ENCODE measurements around the gene PSEN2. TPM values are rescaled to one million over a fixed set of nuclear protein-coding genes. Genes with fewer than 3 reads are reported as not detected.

Gene PSEN2
- total and polyA plus RNA-seq, 9 of the 15 experiments (the other 6 are each of a cell fraction or from before 2014, with no cell fraction given): 2.3 to 21.5 (median 13.7) TPM

GRCh38 chr1:226939438-226940028 is 69.1 kb downstream of the PSEN2 start (continued):
- TF ChIP-seq ZNF121 (CRISPR knock-in tag; conservative IDR thresholded peaks at IDR 0.05): peak; percentile 54; the same call in 1 of the 2 replicates
- TF ChIP-seq ZBED1 (IDR thresholded peaks at IDR 0.05): peak; percentile 54; the same call in 1 of the 2 replicates
- TF ChIP-seq, protein P1, sequence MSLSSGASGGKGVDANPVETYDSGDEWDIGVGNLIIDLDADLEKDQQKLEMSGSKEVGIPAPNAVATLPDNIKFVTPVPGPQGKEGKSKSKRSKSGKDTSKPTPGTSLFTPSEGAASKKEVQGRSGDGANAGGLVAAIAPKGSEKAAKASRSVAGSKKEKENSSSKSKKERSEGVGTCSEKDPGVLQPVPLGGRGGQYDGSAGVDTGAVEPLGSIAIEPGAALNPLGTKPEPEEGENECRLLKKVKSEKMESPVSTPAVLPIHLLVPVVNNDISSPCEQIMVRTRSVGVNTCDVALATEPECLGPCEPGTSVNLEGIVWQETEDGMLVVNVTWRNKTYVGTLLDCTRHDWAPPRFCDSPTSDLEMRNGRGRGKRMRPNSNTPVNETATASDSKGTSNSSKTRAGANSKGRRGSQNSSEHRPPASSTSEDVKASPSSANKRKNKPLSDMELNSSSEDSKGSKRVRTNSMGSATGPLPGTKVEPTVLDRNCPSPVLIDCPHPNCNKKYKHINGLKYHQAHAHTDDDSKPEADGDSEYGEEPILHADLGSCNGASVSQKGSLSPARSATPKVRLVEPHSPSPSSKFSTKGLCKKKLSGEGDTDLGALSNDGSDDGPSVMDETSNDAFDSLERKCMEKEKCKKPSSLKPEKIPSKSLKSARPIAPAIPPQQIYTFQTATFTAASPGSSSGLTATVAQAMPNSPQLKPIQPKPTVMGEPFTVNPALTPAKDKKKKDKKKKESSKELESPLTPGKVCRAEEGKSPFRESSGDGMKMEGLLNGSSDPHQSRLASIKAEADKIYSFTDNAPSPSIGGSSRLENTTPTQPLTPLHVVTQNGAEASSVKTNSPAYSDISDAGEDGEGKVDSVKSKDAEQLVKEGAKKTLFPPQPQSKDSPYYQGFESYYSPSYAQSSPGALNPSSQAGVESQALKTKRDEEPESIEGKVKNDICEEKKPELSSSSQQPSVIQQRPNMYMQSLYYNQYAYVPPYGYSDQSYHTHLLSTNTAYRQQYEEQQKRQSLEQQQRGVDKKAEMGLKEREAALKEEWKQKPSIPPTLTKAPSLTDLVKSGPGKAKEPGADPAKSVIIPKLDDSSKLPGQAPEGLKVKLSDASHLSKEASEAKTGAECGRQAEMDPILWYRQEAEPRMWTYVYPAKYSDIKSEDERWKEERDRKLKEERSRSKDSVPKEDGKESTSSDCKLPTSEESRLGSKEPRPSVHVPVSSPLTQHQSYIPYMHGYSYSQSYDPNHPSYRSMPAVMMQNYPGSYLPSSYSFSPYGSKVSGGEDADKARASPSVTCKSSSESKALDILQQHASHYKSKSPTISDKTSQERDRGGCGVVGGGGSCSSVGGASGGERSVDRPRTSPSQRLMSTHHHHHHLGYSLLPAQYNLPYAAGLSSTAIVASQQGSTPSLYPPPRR (CRISPR knock-in tag; IDR thresholded peaks at IDR 0.05; ENCODE audit: borderline replicate concordance): peak; percentile 91; the same call in 1 of the 2 replicates
- no peak for TF ChIP-seq ZNF253 (CRISPR knock-in tag; conservative IDR thresholded peaks at IDR 0.05)
- peak; percentile 74 for TF ChIP-seq HDAC2 (IDR thresholded peaks at IDR 0.05)
- TF ChIP-seq TRIM24 (IDR thresholded peaks at IDR 0.05): peak in 1 of 2 experiments; percentile 49; a peak in 1 of 4 replicates
- no peak for TF ChIP-seq POLR3G (IDR thresholded peaks at IDR 0.05; ENCODE audit: extremely low read depth, insufficient read length, insufficient replicate concordance)
- TF ChIP-seq SNRNP70 (optimal IDR thresholded peaks at IDR 0.05; ENCODE audit: low read depth, low read length): no peak
- 0 out of 2 replicates have a peak, but pooled peaks have one; percentile 53 for TF ChIP-seq ZNF57 (CRISPR knock-in tag; IDR thresholded peaks at IDR 0.05)
- TF ChIP-seq ZNF165 (CRISPR knock-in tag; IDR thresholded peaks at IDR 0.05; ENCODE audit: borderline replicate concordance): 0 out of 2 replicates have a peak, but pooled peaks have one; percentile 35
- TF ChIP-seq ZNF12 (CRISPR knock-in tag; IDR thresholded peaks at IDR 0.05): peak; percentile 43; the same call in 1 of the 2 replicates
- no peak for TF ChIP-seq TGIF2 (CRISPR knock-in tag; IDR thresholded peaks at IDR 0.05)
- TF ChIP-seq SRSF9 (IDR thresholded peaks at IDR 0.05; ENCODE audit: borderline replicate concordance, low read depth, low read length): no peak
- TF ChIP-seq OTX1 (CRISPR knock-in tag; IDR thresholded peaks at IDR 0.05): peak; percentile 62; the same call in 1 of the 2 replicates
- no peak; the same call in 1 of the 2 replicates for TF ChIP-seq ZNF316 (IDR thresholded peaks at IDR 0.05)
- no peak for TF ChIP-seq ZNF384 (IDR thresholded peaks at IDR 0.05; ENCODE audit: low read depth, low read length)
- TF ChIP-seq, protein P2, sequence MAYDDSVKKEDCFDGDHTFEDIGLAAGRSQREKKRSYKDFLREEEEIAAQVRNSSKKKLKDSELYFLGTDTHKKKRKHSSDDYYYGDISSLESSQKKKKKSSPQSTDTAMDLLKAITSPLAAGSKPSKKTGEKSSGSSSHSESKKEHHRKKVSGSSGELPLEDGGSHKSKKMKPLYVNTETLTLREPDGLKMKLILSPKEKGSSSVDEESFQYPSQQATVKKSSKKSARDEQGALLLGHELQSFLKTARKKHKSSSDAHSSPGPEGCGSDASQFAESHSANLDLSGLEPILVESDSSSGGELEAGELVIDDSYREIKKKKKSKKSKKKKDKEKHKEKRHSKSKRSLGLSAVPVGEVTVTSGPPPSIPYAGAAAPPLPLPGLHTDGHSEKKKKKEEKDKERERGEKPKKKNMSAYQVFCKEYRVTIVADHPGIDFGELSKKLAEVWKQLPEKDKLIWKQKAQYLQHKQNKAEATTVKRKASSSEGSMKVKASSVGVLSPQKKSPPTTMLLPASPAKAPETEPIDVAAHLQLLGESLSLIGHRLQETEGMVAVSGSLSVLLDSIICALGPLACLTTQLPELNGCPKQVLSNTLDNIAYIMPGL (CRISPR knock-in tag; IDR thresholded peaks at IDR 0.05): peak; percentile 87
- no peak for TF ChIP-seq MITF (IDR thresholded peaks at IDR 0.05)
- no peak for TF ChIP-seq ZC3H11A (IDR thresholded peaks at IDR 0.05; ENCODE audit: low read depth, low read length)
- peak; percentile 95 for TF ChIP-seq NFRKB (IDR thresholded peaks at IDR 0.05; ENCODE audit: low read depth)
- TF ChIP-seq ETV6 (IDR thresholded peaks at IDR 0.05; ENCODE audit: borderline replicate concordance in 1 of 2, low read depth in 2 of 2, low read length in 1 of 2): no peak
- TF ChIP-seq ETV6 (CRISPR knock-in tag; IDR thresholded peaks at IDR 0.05; ENCODE audit: borderline replicate concordance): peak; percentile 84
- no peak for TF ChIP-seq NFATC3 (IDR thresholded peaks at IDR 0.05)
- peak; percentile 48; the same call in 1 of the 2 replicates for TF ChIP-seq ZSCAN32 (CRISPR knock-in tag; IDR thresholded peaks at IDR 0.05)
